HG03103 (cell line): ENCODE results near the gene EHBP1.
"Not testable (repeated sequence)": the region's sequence is repeated elsewhere in the genome, so short reads cannot be mapped to it uniquely, and the experiment has no call there.

Source experiments
- ATAC-seq: cut with Tn5 transposase; IDR thresholded peaks from one replicate; pipeline ENCODE4 v1.9.1; 2021; ENCODE audit warnings: low read depth; ENCODE audit not compliant: unreplicated experiment

The EHBP1 gene

GRCh38 chr2:62732262-62732777 is 26.8 kb downstream of the EHBP1 start:
- ATAC-seq, result no peak

- no peak for ATAC-seq
Observed at GRCh38 chr2:62733546-62733945, 28.0 kb downstream of the EHBP1 start.

GRCh38 chr2:62736899-62737559 is 31.5 kb downstream of the EHBP1 start:
- ATAC-seq, result no peak

- no peak for ATAC-seq
Observed at GRCh38 chr2:62738981-62739936, 33.7 kb downstream of the EHBP1 start.

GRCh38 chr2:62740221-62740620 is 34.7 kb downstream of the EHBP1 start:
- ATAC-seq, result no peak

GRCh38 chr2:62741127-62741526 is 35.6 kb downstream of the EHBP1 start:
- ATAC-seq, result no peak

GRCh38 chr2:62741954-62742722 is 36.6 kb downstream of the EHBP1 start:
- no peak for ATAC-seq

GRCh38 chr2:62743506-62743905 is 38.0 kb downstream of the EHBP1 start:
- ATAC-seq, result no peak

GRCh38 chr2:62744603-62745002 is 39.1 kb downstream of the EHBP1 start:
- no peak for ATAC-seq

GRCh38 chr2:62745891-62746481 is 40.5 kb downstream of the EHBP1 start:
- no peak for ATAC-seq

GRCh38 chr2:62747169-62747568 is 41.7 kb downstream of the EHBP1 start:
- ATAC-seq, result no peak

GRCh38 chr2:62747876-62748275 is 42.4 kb downstream of the EHBP1 start:
- ATAC-seq, result no peak

- not testable (repeated sequence) for ATAC-seq
Observed at GRCh38 chr2:62749111-62749510, 43.6 kb downstream of the EHBP1 start.

GRCh38 chr2:62757029-62757428 is 51.5 kb downstream of the EHBP1 start:
- ATAC-seq, result no peak

GRCh38 chr2:62760026-62760425 is 54.5 kb downstream of the EHBP1 start:
- ATAC-seq, result no peak

GRCh38 chr2:62760555-62760954 is 55.0 kb downstream of the EHBP1 start:
- no peak for ATAC-seq

GRCh38 chr2:62765619-62766376 is 60.3 kb downstream of the EHBP1 start:
- ATAC-seq, result no peak

GRCh38 chr2:62768615-62769014 is 63.1 kb downstream of the EHBP1 start:
- no peak for ATAC-seq

GRCh38 chr2:62770629-62771028 is 65.1 kb downstream of the EHBP1 start:
- ATAC-seq, result no peak
